Activated CD4-positive, alpha-beta T cell treated with anti-CD3 and anti-CD28 coated beads, Interleukin-2, Interleukin-6, amounts not matched to agents 100 ng/mL and 50 ng/mL, durations not matched to agents 16 hours and 8 hours (primary cell): ENCODE data around the gene CDH4.

Experiments
- DNase-seq: peaks from one replicate; pipeline ENCODE4 v3.0.0-alpha.2; 2020

Gene CDH4

GRCh38 chr20:61702246-61702645 is 450.2 kb downstream of the CDH4 start:
- DNase-seq = no peak

- DNase-seq = no peak
These were observed 452.6 kb downstream of the CDH4 start for GRCh38 chr20:61704661-61705060.

GRCh38 chr20:61705386-61706258 is 453.6 kb downstream of the CDH4 start:
- no peak for DNase-seq

GRCh38 chr20:61706259-61706961 is 454.3 kb downstream of the CDH4 start:
- DNase-seq = no peak

GRCh38 chr20:61708891-61709290 is 456.8 kb downstream of the CDH4 start:
- no peak for DNase-seq

- no peak for DNase-seq
These were observed 458.0 kb downstream of the CDH4 start for GRCh38 chr20:61710108-61710507.

GRCh38 chr20:61712688-61713087 is 460.6 kb downstream of the CDH4 start:
- DNase-seq = no peak

- no peak for DNase-seq
These were observed 466.4 kb downstream of the CDH4 start for GRCh38 chr20:61718361-61719005.

GRCh38 chr20:61719691-61720347 is 467.8 kb downstream of the CDH4 start:
- peak; percentile 7 for DNase-seq

GRCh38 chr20:61720348-61720696 is 468.3 kb downstream of the CDH4 start:
- DNase-seq = no peak

GRCh38 chr20:61722146-61722678 is 470.2 kb downstream of the CDH4 start:
- no peak for DNase-seq

GRCh38 chr20:61723529-61724257 is 471.6 kb downstream of the CDH4 start:
- DNase-seq = no peak

GRCh38 chr20:61724376-61724775 is 472.3 kb downstream of the CDH4 start:
- no peak for DNase-seq

- no peak for DNase-seq
These were observed 473.1 kb downstream of the CDH4 start for GRCh38 chr20:61725145-61725544.

GRCh38 chr20:61725966-61726365 is 473.9 kb downstream of the CDH4 start:
- no peak for DNase-seq

GRCh38 chr20:61726979-61727378 is 474.9 kb downstream of the CDH4 start:
- DNase-seq = no peak

- DNase-seq = no peak
These were observed 475.7 kb downstream of the CDH4 start for GRCh38 chr20:61727761-61728160.

- DNase-seq = no peak
These were observed 476.3 kb downstream of the CDH4 start for GRCh38 chr20:61728326-61728725.

GRCh38 chr20:61728786-61729770 is 477.0 kb downstream of the CDH4 start:
- no peak for DNase-seq

GRCh38 chr20:61730631-61731362 is 478.7 kb downstream of the CDH4 start:
- no peak for DNase-seq
